ENCODE data around the gene TXNRD3.

DNA sequence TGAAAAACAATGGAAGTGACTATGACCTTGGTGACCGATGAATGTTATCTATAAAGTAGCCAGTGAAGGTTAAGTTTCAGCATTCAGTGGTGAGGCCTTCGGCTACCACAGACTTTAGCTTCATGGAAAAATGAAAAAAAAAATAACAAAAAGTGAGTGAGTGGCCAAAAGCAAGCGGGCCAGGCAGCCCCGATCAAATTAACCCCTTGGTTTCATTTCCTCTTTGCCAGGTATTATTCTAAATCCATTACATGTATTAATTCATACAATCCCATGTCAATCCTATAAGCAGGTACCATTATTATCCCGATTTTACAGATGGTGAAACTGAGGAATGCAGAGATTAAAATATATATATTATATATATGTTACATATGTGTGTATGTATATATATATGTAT is 28.1 kb upstream of the TXNRD3 start:
- TF ChIP-seq POLR2AphosphoS5 (IDR thresholded peaks at IDR 0.05; ENCODE audit: borderline replicate concordance, low read depth, low read length) (no peak), EZH2 (IDR thresholded peaks at IDR 0.05) (no peak), FOXP2 (optimal IDR thresholded peaks at IDR 0.05; ENCODE audit: control extremely low read depth, extremely low read length, insufficient read depth) (no peak)

All from SK-N-MC (cell line).